IMR-90 (cell line): Measurements from ENCODE around the gene DNMT1. TPM values are rescaled to one million over a fixed set of nuclear protein-coding genes. Genes with fewer than 3 reads are reported as not detected.

ENCODE experiments used
- ATAC-seq: fragments of 200-7000 bp; cut with Tn5 transposase; 2 replicates; pipeline ENCODE4 v1.9.1; 2020; ENCODE audit warnings: low read depth, mild to moderate bottlenecking, moderate library complexity
- BruUV-seq: library from RNA; stranded (reverse); fragments of 400-500 nt; replicated peaks from 2 replicates; lab custom pipeline; 2021; lab: Mats Ljungman, UMichigan
- CTCF ChIA-PET: fragments of 300-600 bp; formaldehyde crosslinking; extraction: SDS; loops from one replicate; lab custom pipeline; 2021; ENCODE audit warnings: antibody characterized with exemption; lab: Yijun Ruan, JAX
- POLR2A ChIA-PET: fragments of 300-600 bp; sonication (Branson Sonifier 250); formaldehyde crosslinking; loops from one replicate; lab custom pipeline; 2022; ENCODE audit warnings: antibody characterized with exemption; ENCODE audit not compliant: unreplicated experiment; lab: Charles Lee
- DNase-seq: peaks from one replicate; pipeline ENCODE4 v3.0.0; 2013
- H2AFZ ChIP-seq: replicated peaks from 2 replicates; pipeline ENCODE3; 2013; ENCODE audit warnings: low read length, mild to moderate bottlenecking; ENCODE audit not compliant: poor library complexity
- H2AK5ac ChIP-seq: 2 replicates; pipeline ENCODE4 v1.6.1; 2013; ENCODE audit warnings: low read depth, low read length, inconsistent platforms
- H2AK9ac ChIP-seq: replicated peaks from 2 replicates; pipeline ENCODE3; 2013; ENCODE audit warnings: mild to moderate bottlenecking, low read depth, low read length, moderate library complexity; ENCODE audit not compliant: poor library complexity
- H2BK120ac ChIP-seq: 2 replicates; pipeline ENCODE4 v1.6.1; 2013; ENCODE audit warnings: low read depth, low read length, inconsistent platforms
- H2BK15ac ChIP-seq: 3 replicates; pipeline ENCODE4 v1.6.1; 2013; ENCODE audit warnings: low read depth, low read length, inconsistent platforms
- H2BK20ac ChIP-seq: 2 replicates; pipeline ENCODE4 v1.6.1; 2013; ENCODE audit warnings: low read depth, mild to moderate bottlenecking, inconsistent platforms, low read length, moderate library complexity
- H2BK5ac ChIP-seq: 2 replicates; pipeline ENCODE4 v1.6.1; 2013; ENCODE audit warnings: mild to moderate bottlenecking, low read depth, low read length, inconsistent platforms; ENCODE audit not compliant: poor library complexity, severe bottlenecking
- H3K14ac ChIP-seq: replicated peaks from 2 replicates; pipeline ENCODE4 v1.6.1; 2013; ENCODE audit warnings: low read depth, low read length, inconsistent platforms
- H3K18ac ChIP-seq: 2 replicates; pipeline ENCODE4 v1.6.1; 2013; ENCODE audit warnings: low read depth, low read length, control low read depth
- H3K23ac ChIP-seq: 2 replicates; pipeline ENCODE4 v1.6.1; 2013; ENCODE audit warnings: low read depth, low read length, inconsistent platforms
- H3K27ac ChIP-seq: 2 replicates; pipeline ENCODE4 v1.5.1; 2013; ENCODE audit warnings: mild to moderate bottlenecking, control low read depth, low read length; ENCODE audit not compliant: insufficient read depth
- H3K27me3 ChIP-seq: 2 replicates; pipeline ENCODE4 v1.6.1; 2013; ENCODE audit warnings: low read length; ENCODE audit not compliant: control insufficient read depth, insufficient read depth
- H3K36me3 ChIP-seq: 2 replicates; pipeline ENCODE4 v1.6.1; 2013; ENCODE audit warnings: low read length, mixed read lengths; ENCODE audit not compliant: control insufficient read depth, insufficient read depth
- H3K4ac ChIP-seq: 2 replicates; pipeline ENCODE4 v1.6.1; 2013; ENCODE audit warnings: low read depth, low read length, inconsistent platforms
- H3K4me1 ChIP-seq: 2 replicates; pipeline ENCODE4 v1.6.1; 2013; ENCODE audit warnings: low read length, mixed read lengths; ENCODE audit not compliant: control insufficient read depth, insufficient read depth
- H3K4me2 ChIP-seq: 2 replicates; pipeline ENCODE4 v1.6.1; 2013; ENCODE audit warnings: low read depth, mild to moderate bottlenecking, control low read depth, low read length, moderate library complexity
- H3K4me3 ChIP-seq: 2 replicates; pipeline ENCODE4 v1.5.1; 2013; ENCODE audit warnings: low read depth, mild to moderate bottlenecking, control low read depth, low read length, moderate library complexity; ENCODE audit not compliant: insufficient read depth
- H3K56ac ChIP-seq: 2 replicates; pipeline ENCODE4 v1.6.1; 2013; ENCODE audit warnings: low read length, inconsistent platforms; ENCODE audit not compliant: insufficient read depth; ENCODE audit errors: extremely low read depth
- H3K79me1 ChIP-seq, 2 experiments: 2 replicates each; pipeline ENCODE4 v1.6.1; 2013; ENCODE audit warnings: low read length in 2 of 2, inconsistent platforms in 1 of 2, low read depth in 1 of 2
- H3K9ac ChIP-seq: 2 replicates; pipeline ENCODE4 v1.6.1; 2013; ENCODE audit warnings: low read depth, low read length, control low read depth
- H3K9me1 ChIP-seq: 2 replicates; pipeline ENCODE4 v1.6.1; 2013; ENCODE audit warnings: low read length, inconsistent platforms; ENCODE audit not compliant: insufficient read depth
- H3K9me3 ChIP-seq: 2 replicates; pipeline ENCODE4 v1.6.1; 2013; ENCODE audit warnings: low read length; ENCODE audit not compliant: control insufficient read depth, insufficient read depth
- H4K20me1 ChIP-seq: 2 replicates; pipeline ENCODE4 v1.6.1; 2013; ENCODE audit warnings: low read length, inconsistent platforms; ENCODE audit not compliant: insufficient read depth
- H4K5ac ChIP-seq: 2 replicates; pipeline ENCODE4 v1.6.1; 2013; ENCODE audit warnings: mild to moderate bottlenecking, low read depth, low read length, control low read depth
- H4K8ac ChIP-seq, 2 experiments: 2 replicates each; pipeline ENCODE4 v1.6.1; 2013; ENCODE audit warnings: low read depth in 2 of 2, low read length in 2 of 2, control low read depth in 1 of 2, inconsistent platforms in 1 of 2
- H4K91ac ChIP-seq: 2 replicates; pipeline ENCODE4 v1.6.1; 2013; ENCODE audit warnings: low read depth, low read length, inconsistent platforms; ENCODE audit not compliant: insufficient read depth
- BHLHE40 ChIP-seq: fragments of 150-350 bp; IDR thresholded peaks from 2 replicates; pipeline ENCODE4 v1.6.1; 2016; ENCODE audit warnings: mild to moderate bottlenecking, low read depth, low read length
- CEBPB ChIP-seq: IDR thresholded peaks from 2 replicates; pipeline ENCODE4 v1.6.1; 2012; ENCODE audit warnings: low read depth, low read length, improper control_type of control experiment
- FOS ChIP-seq: fragments of 150-350 bp; IDR thresholded peaks from 2 replicates; pipeline ENCODE4 v1.6.1; 2016; ENCODE audit warnings: low read depth, low read length
- MAFK ChIP-seq: IDR thresholded peaks from 2 replicates; pipeline ENCODE4 v1.6.1; 2012; ENCODE audit warnings: low read depth, low read length, improper control_type of control experiment
- RCOR1 ChIP-seq: IDR thresholded peaks from 2 replicates; pipeline ENCODE4 v1.6.1; 2012; ENCODE audit warnings: mild to moderate bottlenecking, low read length, improper control_type of control experiment; ENCODE audit not compliant: insufficient replicate concordance
- SMC3 ChIP-seq: fragments of 150-350 bp; IDR thresholded peaks from 2 replicates; pipeline ENCODE4 v1.6.1; 2016; ENCODE audit warnings: low read depth, mild to moderate bottlenecking, antibody characterized with exemption, low read length, moderate library complexity
- WGBS, 2 experiments: methylation state at CpG; one replicate each; pipeline versions ENCODE4 v1.1.5 to v1.1.7; 2013; ENCODE audit warnings: missing lambda C conversion rate in 2 of 2; ENCODE audit not compliant: insufficient read length in 1 of 2; ENCODE audit errors: extremely low coverage in 2 of 2; 5-methylcytosine and 5-hydroxymethylcytosine counted together
- dilution Hi-C: fragments of 300-500 bp; cut with HindIII; formaldehyde crosslinking; loops from one replicate; pipeline ENCODE4 v1.14.3; 2018; ENCODE audit warnings: low sequenced_read_pairs; ENCODE audit not compliant: unreplicated experiment
- in situ Hi-C: fragments of 300-500 bp; cut with MboI; formaldehyde crosslinking; loops from 3 replicates; pipeline ENCODE4 v1.14.3; 2019; ENCODE audit warnings: low sequenced_read_pairs, inconsistent platforms, mixed read lengths
- intact Hi-C: fragments of 100-400 bp; cut with micrococcal nuclease; formaldehyde crosslinking; loops from 2 replicates; pipeline ENCODE4 v1.10.0; 2022
- polyA plus RNA-seq, 3 experiments: library from polyadenylated mRNA; depleted of rRNA; stranded (reverse); fragments of >200 nt; gene quantifications; 2 replicates each; pipeline ENCODE4 v1.2.3, GENCODE V29; 2012; ENCODE audit warnings: low replicate concordance in 1 of 3
- total RNA-seq: library from RNA; depleted of rRNA; stranded (reverse); fragments of >200 nt; gene quantifications from 2 replicates; pipeline ENCODE4 v1.2.3, GENCODE V29; 2012
- TF ChIP-seq, protein P1 (sequence below): fragments of 150-350 bp; IDR thresholded peaks from 2 replicates; pipeline ENCODE4 v1.6.1; 2016; ENCODE audit warnings: low read depth, mild to moderate bottlenecking, low read length, moderate library complexity, borderline replicate concordance
- TF ChIP-seq, protein P2 (sequence below): conservative IDR thresholded peaks from 2 replicates; pipeline ENCODE4 v1.5.1; 2012; ENCODE audit warnings: mild to moderate bottlenecking, low read depth, low read length, improper control_type of control experiment
- TF ChIP-seq, protein P3 (sequence below): fragments of 150-350 bp; IDR thresholded peaks from 2 replicates; pipeline ENCODE4 v1.6.1; 2017; ENCODE audit warnings: mild to moderate bottlenecking, antibody characterized with exemption, low read length, low read depth

The DNMT1 gene
- total and polyA plus RNA-seq, 2 of the 4 experiments (the other 2 are of a cell fraction) = 26.2 to 83.6 TPM

DNA sequence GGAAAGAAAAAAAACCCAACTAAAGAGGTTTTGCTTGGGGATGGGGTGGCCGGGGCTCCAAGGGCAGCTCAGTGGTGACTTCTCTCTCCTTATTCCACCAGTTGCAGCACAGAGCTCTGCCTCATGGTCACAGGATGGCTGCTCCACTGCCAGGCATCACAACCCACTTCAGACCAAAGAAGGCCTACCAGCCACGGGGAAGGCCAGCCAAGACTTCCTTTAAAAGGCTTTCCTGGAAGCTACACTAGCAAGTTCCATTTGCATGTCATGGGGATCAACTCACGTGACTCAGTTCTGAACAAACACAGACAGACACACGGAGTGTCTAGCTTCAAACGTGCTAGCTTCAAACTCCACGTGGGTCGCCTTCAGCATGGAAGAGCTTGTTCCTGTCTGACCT is 61.8 kb downstream of the DNMT1 start:
- CTCF ChIA-PET = interaction anchor here (0.6 kb wide), 1 partner anchor 117 kb away, joined by 3 read pairs; no protein-coding TSS in a partner anchor
- Histone ChIP-seq H3K18ac (no peak overlapping the region), H3K4me3 (no peak overlapping the region), H3K9me3 (no peaks in the 10 kb centered on the region), H3K4me1 (peaks cover 3% of the 10 kb centered on the region; the same call in 1 of the 2 replicates), H3K36me3 (peaks cover 52% of the 10 kb centered on the region), H2BK5ac (no peak overlapping the region), H3K4me2 (no peak overlapping the region), H3K27ac (no peak overlapping the region), H3K27me3 (no peaks in the 10 kb centered on the region), H3K56ac (no peak overlapping the region), H4K91ac (no peak overlapping the region), H2BK20ac (no peak overlapping the region), H3K9ac (no peak overlapping the region), H4K8ac (no peak overlapping the region), H3K9me1 (peaks cover 3% of the 10 kb centered on the region), H2BK120ac (no peak overlapping the region), H2AK5ac (no peak overlapping the region), H3K79me1 (peaks cover 0 to 6% of the 10 kb centered on the region in 2 experiments; a peak in 3 of 4 replicates), H2AK9ac (peak overlapping the region; percentile 3), H2BK15ac (no peak overlapping the region), H3K4ac (no peak overlapping the region), H4K5ac (no peak overlapping the region), H3K23ac (no peak overlapping the region), H3K14ac (no peak overlapping the region), H2AFZ (no peak overlapping the region), H4K20me1 (no peaks in the 10 kb centered on the region; the same call in 1 of the 2 replicates)
- ATAC-seq = no peak
- TF ChIP-seq, protein P1, sequence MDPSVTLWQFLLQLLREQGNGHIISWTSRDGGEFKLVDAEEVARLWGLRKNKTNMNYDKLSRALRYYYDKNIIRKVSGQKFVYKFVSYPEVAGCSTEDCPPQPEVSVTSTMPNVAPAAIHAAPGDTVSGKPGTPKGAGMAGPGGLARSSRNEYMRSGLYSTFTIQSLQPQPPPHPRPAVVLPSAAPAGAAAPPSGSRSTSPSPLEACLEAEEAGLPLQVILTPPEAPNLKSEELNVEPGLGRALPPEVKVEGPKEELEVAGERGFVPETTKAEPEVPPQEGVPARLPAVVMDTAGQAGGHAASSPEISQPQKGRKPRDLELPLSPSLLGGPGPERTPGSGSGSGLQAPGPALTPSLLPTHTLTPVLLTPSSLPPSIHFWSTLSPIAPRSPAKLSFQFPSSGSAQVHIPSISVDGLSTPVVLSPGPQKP = no peak
- TF ChIP-seq RCOR1 (no peak), CEBPB (no peak), FOS (no peak), BHLHE40 (no peak), SMC3 (no peak), MAFK (no peak)
- TF ChIP-seq, protein P2, sequence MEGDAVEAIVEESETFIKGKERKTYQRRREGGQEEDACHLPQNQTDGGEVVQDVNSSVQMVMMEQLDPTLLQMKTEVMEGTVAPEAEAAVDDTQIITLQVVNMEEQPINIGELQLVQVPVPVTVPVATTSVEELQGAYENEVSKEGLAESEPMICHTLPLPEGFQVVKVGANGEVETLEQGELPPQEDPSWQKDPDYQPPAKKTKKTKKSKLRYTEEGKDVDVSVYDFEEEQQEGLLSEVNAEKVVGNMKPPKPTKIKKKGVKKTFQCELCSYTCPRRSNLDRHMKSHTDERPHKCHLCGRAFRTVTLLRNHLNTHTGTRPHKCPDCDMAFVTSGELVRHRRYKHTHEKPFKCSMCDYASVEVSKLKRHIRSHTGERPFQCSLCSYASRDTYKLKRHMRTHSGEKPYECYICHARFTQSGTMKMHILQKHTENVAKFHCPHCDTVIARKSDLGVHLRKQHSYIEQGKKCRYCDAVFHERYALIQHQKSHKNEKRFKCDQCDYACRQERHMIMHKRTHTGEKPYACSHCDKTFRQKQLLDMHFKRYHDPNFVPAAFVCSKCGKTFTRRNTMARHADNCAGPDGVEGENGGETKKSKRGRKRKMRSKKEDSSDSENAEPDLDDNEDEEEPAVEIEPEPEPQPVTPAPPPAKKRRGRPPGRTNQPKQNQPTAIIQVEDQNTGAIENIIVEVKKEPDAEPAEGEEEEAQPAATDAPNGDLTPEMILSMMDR = no peak
- TF ChIP-seq, protein P3, sequence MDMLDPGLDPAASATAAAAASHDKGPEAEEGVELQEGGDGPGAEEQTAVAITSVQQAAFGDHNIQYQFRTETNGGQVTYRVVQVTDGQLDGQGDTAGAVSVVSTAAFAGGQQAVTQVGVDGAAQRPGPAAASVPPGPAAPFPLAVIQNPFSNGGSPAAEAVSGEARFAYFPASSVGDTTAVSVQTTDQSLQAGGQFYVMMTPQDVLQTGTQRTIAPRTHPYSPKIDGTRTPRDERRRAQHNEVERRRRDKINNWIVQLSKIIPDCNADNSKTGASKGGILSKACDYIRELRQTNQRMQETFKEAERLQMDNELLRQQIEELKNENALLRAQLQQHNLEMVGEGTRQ = no peak
- intact Hi-C loops (no loop called here), in situ Hi-C loops (no loop called here), dilution Hi-C loops (no loop called here)
- no TSS peak for BruUV-seq
- POLR2A ChIA-PET = no interaction called here
- WGBS, 2 experiments = 92% methylated on average over 6 of the region's 7 CpGs; no CpG with 5 or more reads in 1 of the 2 experiments
- DNase-seq = no peak
